ENCODE data around the gene PDE2A.

DNA sequence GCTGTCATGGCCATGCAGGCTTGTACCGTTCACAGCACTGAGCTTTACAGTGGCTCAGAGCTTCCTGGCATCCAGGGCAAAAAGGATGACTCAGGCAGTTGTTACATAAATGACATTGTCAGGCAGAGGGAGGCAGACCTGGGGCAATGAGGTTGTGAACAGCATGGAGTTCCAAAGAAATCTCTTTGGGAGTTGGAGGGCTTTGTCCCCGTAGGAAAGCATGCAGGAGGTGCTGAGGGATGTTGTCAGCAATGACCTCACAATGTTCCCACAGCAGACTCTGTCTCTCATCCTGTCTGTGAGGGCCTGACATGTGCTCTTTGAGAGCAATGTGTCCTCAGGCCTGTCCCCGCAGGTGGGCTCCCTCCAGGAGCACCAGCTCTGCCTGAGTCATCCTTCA lies 25.9 kb upstream of the PDE2A start:
- TF ChIP-seq, protein P1, sequence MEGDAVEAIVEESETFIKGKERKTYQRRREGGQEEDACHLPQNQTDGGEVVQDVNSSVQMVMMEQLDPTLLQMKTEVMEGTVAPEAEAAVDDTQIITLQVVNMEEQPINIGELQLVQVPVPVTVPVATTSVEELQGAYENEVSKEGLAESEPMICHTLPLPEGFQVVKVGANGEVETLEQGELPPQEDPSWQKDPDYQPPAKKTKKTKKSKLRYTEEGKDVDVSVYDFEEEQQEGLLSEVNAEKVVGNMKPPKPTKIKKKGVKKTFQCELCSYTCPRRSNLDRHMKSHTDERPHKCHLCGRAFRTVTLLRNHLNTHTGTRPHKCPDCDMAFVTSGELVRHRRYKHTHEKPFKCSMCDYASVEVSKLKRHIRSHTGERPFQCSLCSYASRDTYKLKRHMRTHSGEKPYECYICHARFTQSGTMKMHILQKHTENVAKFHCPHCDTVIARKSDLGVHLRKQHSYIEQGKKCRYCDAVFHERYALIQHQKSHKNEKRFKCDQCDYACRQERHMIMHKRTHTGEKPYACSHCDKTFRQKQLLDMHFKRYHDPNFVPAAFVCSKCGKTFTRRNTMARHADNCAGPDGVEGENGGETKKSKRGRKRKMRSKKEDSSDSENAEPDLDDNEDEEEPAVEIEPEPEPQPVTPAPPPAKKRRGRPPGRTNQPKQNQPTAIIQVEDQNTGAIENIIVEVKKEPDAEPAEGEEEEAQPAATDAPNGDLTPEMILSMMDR (IDR thresholded peaks at IDR 0.05; ENCODE audit: insufficient read depth, low read depth, low read length): no peak
- no peak for TF ChIP-seq EZH2 (IDR thresholded peaks at IDR 0.05; ENCODE audit: insufficient read depth, low read length)

Measured in astrocyte (in vitro differentiated cells and primary cell).